SH-SY5Y (cell line): Measurements from ENCODE around the gene IHH.

Source experiments
- GATA2 ChIP-seq: IDR thresholded peaks from 2 replicates; pipeline ENCODE4 v1.6.1; 2011; ENCODE audit warnings: mild to moderate bottlenecking, low read depth, low read length
- GATA3 ChIP-seq: IDR thresholded peaks from 2 replicates; pipeline ENCODE4 v1.6.1; 2011; ENCODE audit warnings: low read depth, mild to moderate bottlenecking, low read length, moderate library complexity

DNA sequence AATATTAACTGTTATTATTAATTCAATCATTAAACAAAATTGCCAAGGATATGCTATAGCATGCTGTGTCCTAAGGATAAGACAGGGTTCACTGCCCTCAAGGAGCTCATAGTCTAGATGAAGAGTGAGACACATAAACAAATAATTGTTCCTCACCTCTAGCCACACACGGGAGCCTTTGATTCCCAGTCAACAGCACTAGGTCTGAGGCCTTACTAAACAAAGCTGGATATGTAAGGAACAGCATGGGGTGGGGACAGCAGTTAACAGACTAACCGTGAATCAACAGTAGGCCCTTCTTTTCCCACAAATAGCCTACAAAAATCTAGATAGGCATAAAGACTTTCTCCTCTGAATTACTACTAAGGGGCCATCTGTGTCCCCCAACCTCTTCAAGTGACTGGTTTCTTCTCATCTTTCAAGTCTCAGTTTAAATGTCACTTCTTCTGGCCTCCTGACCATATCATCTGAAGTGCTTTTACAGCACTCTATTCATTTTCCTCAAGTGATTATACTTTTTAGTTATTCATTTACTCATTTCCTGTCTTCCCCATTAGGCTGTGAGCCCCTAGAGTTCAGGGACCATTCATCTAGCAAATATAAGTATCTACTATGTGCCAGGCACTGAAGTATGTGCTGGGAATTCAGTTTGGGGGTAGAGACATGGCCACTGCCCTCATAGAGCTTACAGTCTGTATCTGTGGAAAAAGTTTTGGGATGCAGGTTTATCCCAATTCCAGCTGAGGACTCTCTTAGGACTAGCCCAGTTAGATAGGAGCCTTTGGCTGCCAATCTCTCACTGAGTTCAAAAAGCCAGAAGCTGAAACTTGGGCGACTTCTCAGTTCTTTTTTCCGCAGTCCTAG lies 29.9 kb upstream of the IHH start:
- no peak for TF ChIP-seq GATA3
- TF ChIP-seq GATA2 = no peak
